PC-9 (cell line): ENCODE measurements around the gene DNM1.

ENCODE experiments used
- CTCF ChIP-seq: fragments of 200-600 bp; sonication (generic); conservative IDR thresholded peaks from 2 replicates; pipeline ENCODE4 v1.6.1; 2017; ENCODE audit warnings: mixed run types, antibody characterized with exemption, mild to moderate bottlenecking, moderate library complexity
- EZH2 ChIP-seq: fragments of 200-600 bp; sonication (generic); IDR thresholded peaks from 2 replicates; pipeline ENCODE4 v1.8.0; 2017; ENCODE audit warnings: antibody characterized with exemption, low read depth

GRCh38 chr9:128163027-128163515, 40.1 kb upstream of the DNM1 start:
- TF ChIP-seq CTCF (no peak), EZH2 (no peak)
